Astrocyte (in vitro differentiated cells and primary cell): Measurements from ENCODE around the gene ANO3. TPM values are rescaled to one million over a fixed set of nuclear protein-coding genes. Genes with fewer than 3 reads are reported as not detected.
"Not testable (repeated sequence)": the region's sequence is repeated elsewhere in the genome, so short reads cannot be mapped to it uniquely, and the experiment has no call there.

Experiments
- DNase-seq: peaks from one replicate; pipeline ENCODE4 v3.0.0-alpha.2; 2010; ENCODE audit warnings: low read depth
- FAIRE-seq: peaks from 2 replicates; lab custom pipeline; 2011; peaks lifted over from hg19 to GRCh38; lab: Jason Lieb, UNC
- H2AFZ ChIP-seq: 2 replicates; pipeline ENCODE4 v1.6.0; 2012; ENCODE audit warnings: low read depth, low read length, inconsistent platforms
- H3K27ac ChIP-seq: 2 replicates; pipeline ENCODE4 v1.5.1; 2011; ENCODE audit warnings: low read depth, low read length, inconsistent platforms
- H3K27me3 ChIP-seq: 2 replicates; pipeline ENCODE4 v1.6.0; 2011; ENCODE audit warnings: low read length, inconsistent platforms; ENCODE audit not compliant: insufficient read depth
- H3K36me3 ChIP-seq: 2 replicates; pipeline ENCODE4 v1.5.1; 2011; ENCODE audit warnings: low read length, inconsistent platforms; ENCODE audit not compliant: insufficient read depth
- H3K4me1 ChIP-seq: 2 replicates; pipeline ENCODE4 v1.5.1; 2011; ENCODE audit warnings: low read length, inconsistent platforms; ENCODE audit not compliant: insufficient read depth
- H3K4me2 ChIP-seq: 2 replicates; pipeline ENCODE4 v1.6.0; 2012; ENCODE audit warnings: low read length, inconsistent platforms
- H3K4me3 ChIP-seq: 2 replicates; pipeline ENCODE4 v1.5.1; 2011; ENCODE audit warnings: low read depth, mild to moderate bottlenecking, low read length, inconsistent platforms; ENCODE audit not compliant: insufficient read depth
- H3K79me2 ChIP-seq: 2 replicates; pipeline ENCODE4 v1.6.0; 2012; ENCODE audit warnings: mild to moderate bottlenecking, low read length, inconsistent platforms; ENCODE audit not compliant: insufficient read depth
- H3K9ac ChIP-seq: 2 replicates; pipeline ENCODE4 v1.6.0; 2012; ENCODE audit warnings: mild to moderate bottlenecking, low read length, inconsistent platforms
- H3K9me3 ChIP-seq: 2 replicates; pipeline ENCODE4 v1.5.1; 2012; ENCODE audit warnings: low read depth, mild to moderate bottlenecking, low read length, inconsistent platforms; ENCODE audit not compliant: insufficient read depth
- H4K20me1 ChIP-seq: 2 replicates; pipeline ENCODE4 v1.6.0; 2012; ENCODE audit warnings: low read length, inconsistent platforms; ENCODE audit not compliant: insufficient read depth
- H3K27ac Mint-ChIP-seq: one replicate; pipeline ENCODE4 v1.8.0; 2021; ENCODE audit warnings: mild to moderate bottlenecking, mixed read lengths; ENCODE audit not compliant: unreplicated experiment
- H3K27me3 Mint-ChIP-seq: one replicate; pipeline ENCODE4 v1.8.0; 2021; ENCODE audit warnings: low read depth, mixed read lengths; ENCODE audit not compliant: unreplicated experiment
- H3K36me3 Mint-ChIP-seq: one replicate; pipeline ENCODE4 v1.8.0; 2021; ENCODE audit warnings: low read depth, mixed read lengths; ENCODE audit not compliant: unreplicated experiment
- H3K4me1 Mint-ChIP-seq: one replicate; pipeline ENCODE4 v1.8.0; 2021; ENCODE audit warnings: low read depth, mixed read lengths; ENCODE audit not compliant: unreplicated experiment
- H3K4me3 Mint-ChIP-seq: one replicate; pipeline ENCODE4 v1.8.0; 2021; ENCODE audit warnings: mild to moderate bottlenecking, moderate library complexity, mixed read lengths; ENCODE audit not compliant: unreplicated experiment
- H3K9me3 Mint-ChIP-seq: one replicate; pipeline ENCODE4 v1.8.0; 2021; ENCODE audit warnings: mild to moderate bottlenecking, mixed read lengths; ENCODE audit not compliant: unreplicated experiment
- CTCF ChIP-seq: IDR thresholded peaks from 2 replicates; pipeline ENCODE4 v1.5.1; 2011; ENCODE audit warnings: low read depth, mild to moderate bottlenecking, inconsistent platforms, low read length, moderate library complexity; ENCODE audit not compliant: insufficient read depth
- EZH2 ChIP-seq: IDR thresholded peaks from 2 replicates; pipeline ENCODE4 v1.6.1; 2012; ENCODE audit warnings: mild to moderate bottlenecking, low read length, inconsistent platforms; ENCODE audit not compliant: insufficient read depth
- total RNA-seq: library from RNA; stranded (reverse); gene quantifications from 2 replicates; pipeline ENCODE4 v1.2.1, GENCODE V29; 2021

The ANO3 gene
- total RNA-seq, 1 donor from 2014 or later, result 0.11 TPM

GRCh38 chr11:26632691-26633159 is 300.8 kb downstream of the ANO3 start:
- no peaks in the 10 kb centered on the region for H4K20me1 ChIP-seq
- no peak for FAIRE-seq
- no peaks in the 10 kb centered on the region for H3K4me1 ChIP-seq
- H3K4me2 ChIP-seq, result no peak overlapping the region
- no peaks in the 10 kb centered on the region for H3K9me3 ChIP-seq
- Mint-ChIP-seq H3K9me3 (no peaks in the 10 kb centered on the region), H3K4me3 (no peak overlapping the region), H3K27me3 (no peaks in the 10 kb centered on the region), H3K27ac (no peak overlapping the region), H3K4me1 (no peaks in the 10 kb centered on the region), H3K36me3 (no peaks in the 10 kb centered on the region)
- DNase-seq, result no peak
- H3K4me3 ChIP-seq, result no peak overlapping the region
- no peak overlapping the region for H3K27ac ChIP-seq
- H3K27me3 ChIP-seq, result no peaks in the 10 kb centered on the region
- H3K79me2 ChIP-seq, result no peaks in the 10 kb centered on the region
- no peak overlapping the region for H3K9ac ChIP-seq
- H3K36me3 ChIP-seq, result no peaks in the 10 kb centered on the region
- H2AFZ ChIP-seq, result no peak overlapping the region
- TF ChIP-seq EZH2, result no peak
- TF ChIP-seq CTCF, result no peak

GRCh38 chr11:26643314-26643713 is 311.4 kb downstream of the ANO3 start:
- H3K36me3 Mint-ChIP-seq, H3K4me1 Mint-ChIP-seq, H4K20me1 ChIP-seq, H2AFZ ChIP-seq, H3K27ac Mint-ChIP-seq, H3K4me3 ChIP-seq, H3K36me3 ChIP-seq, H3K27ac ChIP-seq, DNase-seq, H3K4me1 ChIP-seq, H3K79me2 ChIP-seq, H3K4me2 ChIP-seq, H3K9me3 Mint-ChIP-seq, H3K9ac ChIP-seq, H3K9me3 ChIP-seq, FAIRE-seq, H3K27me3 Mint-ChIP-seq, H3K27me3 ChIP-seq, H3K4me3 Mint-ChIP-seq: not testable (repeated sequence)

GRCh38 chr11:26649884-26650283 is 318.0 kb downstream of the ANO3 start:
- Histone ChIP-seq H3K9ac (no peak overlapping the region), H2AFZ (no peak overlapping the region), H3K9me3 (no peaks in the 10 kb centered on the region), H3K36me3 (no peaks in the 10 kb centered on the region), H3K79me2 (no peaks in the 10 kb centered on the region), H3K27me3 (peaks cover 8% of the 10 kb centered on the region), H4K20me1 (no peaks in the 10 kb centered on the region), H3K27ac (no peak overlapping the region), H3K4me1 (no peaks in the 10 kb centered on the region), H3K4me3 (no peak overlapping the region), H3K4me2 (no peak overlapping the region)
- no peaks in the 10 kb centered on the region for H3K4me1 Mint-ChIP-seq
- TF ChIP-seq EZH2, result no peak
- peak; percentile 75 for TF ChIP-seq CTCF
- no peaks in the 10 kb centered on the region for H3K9me3 Mint-ChIP-seq
- H3K36me3 Mint-ChIP-seq, result no peaks in the 10 kb centered on the region
- no peak overlapping the region for H3K27ac Mint-ChIP-seq
- peak; percentile 39 for FAIRE-seq
- DNase-seq, result peak; percentile 15
- no peak overlapping the region for H3K4me3 Mint-ChIP-seq
- H3K27me3 Mint-ChIP-seq, result peaks cover 2% of the 10 kb centered on the region
